Retinal pigment epithelial cell (primary cell): ENCODE data around the gene ZBTB46.
"Not testable (repeated sequence)": the region's sequence is repeated elsewhere in the genome, so short reads cannot be mapped to it uniquely, and the experiment has no call there.

Experiments used
- DNase-seq: peaks from one replicate; pipeline ENCODE4 v3.0.0-alpha.2; 2010; ENCODE audit warnings: low read depth
- H3K4me3 ChIP-seq: 2 replicates; pipeline ENCODE4 v1.5.1; 2011; ENCODE audit warnings: mild to moderate bottlenecking, low read length, control low read depth, moderate library complexity
- TF ChIP-seq, protein P1 (sequence below): conservative IDR thresholded peaks from 2 replicates; pipeline ENCODE4 v1.5.1; 2011; ENCODE audit warnings: low read depth, low read length, control low read depth, inconsistent platforms

The ZBTB46 gene

DNA sequence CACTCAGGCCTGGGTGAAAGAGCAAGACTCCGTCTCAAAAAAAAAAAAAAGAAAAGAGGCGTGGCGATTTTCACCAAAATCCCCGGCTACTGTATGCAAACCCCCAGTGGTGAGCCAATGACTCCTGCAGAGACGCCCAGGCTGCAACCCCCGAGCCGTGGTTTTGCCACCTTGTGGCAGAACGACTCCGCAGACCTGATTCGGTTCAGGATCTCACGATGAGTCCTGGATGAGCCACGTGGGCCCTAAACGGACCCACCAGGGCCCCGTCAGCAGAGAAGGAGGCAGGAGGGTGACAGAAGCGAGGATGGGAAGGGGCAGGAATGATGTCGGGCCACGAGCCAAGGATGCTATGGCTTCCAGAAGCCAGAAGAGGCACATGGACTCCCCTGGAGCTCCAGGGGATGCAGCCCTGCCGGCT, 49.0 kb downstream of the ZBTB46 start:
- H3K4me3 ChIP-seq, result no peak overlapping the region
- no peak for DNase-seq
- TF ChIP-seq, protein P1, sequence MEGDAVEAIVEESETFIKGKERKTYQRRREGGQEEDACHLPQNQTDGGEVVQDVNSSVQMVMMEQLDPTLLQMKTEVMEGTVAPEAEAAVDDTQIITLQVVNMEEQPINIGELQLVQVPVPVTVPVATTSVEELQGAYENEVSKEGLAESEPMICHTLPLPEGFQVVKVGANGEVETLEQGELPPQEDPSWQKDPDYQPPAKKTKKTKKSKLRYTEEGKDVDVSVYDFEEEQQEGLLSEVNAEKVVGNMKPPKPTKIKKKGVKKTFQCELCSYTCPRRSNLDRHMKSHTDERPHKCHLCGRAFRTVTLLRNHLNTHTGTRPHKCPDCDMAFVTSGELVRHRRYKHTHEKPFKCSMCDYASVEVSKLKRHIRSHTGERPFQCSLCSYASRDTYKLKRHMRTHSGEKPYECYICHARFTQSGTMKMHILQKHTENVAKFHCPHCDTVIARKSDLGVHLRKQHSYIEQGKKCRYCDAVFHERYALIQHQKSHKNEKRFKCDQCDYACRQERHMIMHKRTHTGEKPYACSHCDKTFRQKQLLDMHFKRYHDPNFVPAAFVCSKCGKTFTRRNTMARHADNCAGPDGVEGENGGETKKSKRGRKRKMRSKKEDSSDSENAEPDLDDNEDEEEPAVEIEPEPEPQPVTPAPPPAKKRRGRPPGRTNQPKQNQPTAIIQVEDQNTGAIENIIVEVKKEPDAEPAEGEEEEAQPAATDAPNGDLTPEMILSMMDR, result no peak

DNA sequence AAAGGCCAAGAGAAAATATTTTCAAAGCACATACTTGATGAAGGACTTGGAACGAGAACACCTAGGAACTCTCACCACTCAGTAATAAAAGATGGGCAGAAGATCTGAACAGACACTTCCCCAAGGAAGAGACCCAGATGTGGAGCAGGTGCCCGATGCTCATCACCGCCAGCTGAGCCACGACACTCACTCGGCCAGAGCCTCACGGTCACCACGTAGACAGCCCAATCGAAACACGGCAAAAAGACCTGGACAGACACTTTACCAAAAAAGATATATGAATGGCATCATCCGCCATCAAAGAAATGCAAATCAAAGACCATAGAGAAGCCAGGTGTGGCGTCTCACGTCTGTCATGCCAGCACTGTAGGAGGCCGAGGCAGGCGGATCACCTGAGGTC, 49.9 kb downstream of the ZBTB46 start:
- no peak overlapping the region for H3K4me3 ChIP-seq
- TF ChIP-seq, protein P1, result no peak
- DNase-seq, result no peak

DNA sequence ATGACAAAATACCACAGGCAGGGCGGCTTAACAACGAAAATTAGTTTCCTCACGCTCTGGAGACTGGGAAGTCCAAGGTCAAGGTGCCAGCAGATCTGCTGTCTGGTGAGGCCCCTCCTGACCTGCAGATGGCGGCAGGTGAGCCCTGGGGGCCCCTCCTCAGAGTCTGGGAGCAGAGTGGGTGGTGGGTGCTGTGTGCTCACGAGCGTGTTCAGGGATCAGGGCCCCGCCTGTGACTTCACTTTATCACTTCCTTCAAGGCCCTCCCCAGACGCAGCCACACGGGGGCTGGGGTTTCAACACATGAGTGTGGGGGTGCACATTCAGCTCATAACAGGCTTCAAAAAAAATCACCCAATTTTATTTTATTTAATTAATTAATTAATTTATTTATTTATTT, 52.2 kb downstream of the ZBTB46 start:
- TF ChIP-seq, protein P1, result no peak
- no peak for DNase-seq

DNA sequence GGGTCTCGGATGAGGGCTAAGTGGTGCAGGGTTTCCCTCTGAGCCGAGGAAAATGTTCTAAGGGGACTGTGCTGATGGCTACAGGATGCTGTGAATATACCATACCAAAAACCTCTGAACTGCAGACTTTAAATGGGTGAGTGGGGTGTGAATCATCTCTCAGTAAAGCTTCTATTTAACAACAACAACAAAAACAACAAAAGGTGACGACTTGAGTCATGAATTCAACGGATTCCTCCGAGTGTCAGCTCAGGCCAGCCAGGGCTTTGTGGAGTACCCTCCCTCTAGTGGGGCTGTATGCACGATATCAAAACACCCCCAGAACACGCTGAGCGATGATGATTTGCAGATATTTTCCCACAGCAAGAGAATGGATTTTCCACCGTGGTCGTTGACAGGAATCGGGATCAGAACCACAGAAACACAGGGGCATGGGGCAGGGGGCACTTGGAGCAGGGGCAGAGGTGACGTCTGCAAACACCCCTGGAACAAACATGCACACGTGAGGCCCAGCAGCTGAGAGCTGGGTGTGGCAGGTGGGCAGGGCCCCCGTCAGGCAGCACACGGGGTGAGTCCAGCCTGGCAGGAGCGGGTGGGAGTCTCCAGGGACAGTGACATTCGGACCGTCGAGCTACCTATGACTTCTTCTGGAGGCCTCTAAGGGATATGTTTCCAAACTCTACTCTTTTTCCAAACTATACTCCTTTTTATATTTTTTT, 52.9 kb downstream of the ZBTB46 start:
- H3K4me3 ChIP-seq, result no peak overlapping the region
- TF ChIP-seq, protein P1, result no peak

More for the DNA sequence above, 52.2 kb downstream of the ZBTB46 start:
- no peak overlapping the region for H3K4me3 ChIP-seq

DNA sequence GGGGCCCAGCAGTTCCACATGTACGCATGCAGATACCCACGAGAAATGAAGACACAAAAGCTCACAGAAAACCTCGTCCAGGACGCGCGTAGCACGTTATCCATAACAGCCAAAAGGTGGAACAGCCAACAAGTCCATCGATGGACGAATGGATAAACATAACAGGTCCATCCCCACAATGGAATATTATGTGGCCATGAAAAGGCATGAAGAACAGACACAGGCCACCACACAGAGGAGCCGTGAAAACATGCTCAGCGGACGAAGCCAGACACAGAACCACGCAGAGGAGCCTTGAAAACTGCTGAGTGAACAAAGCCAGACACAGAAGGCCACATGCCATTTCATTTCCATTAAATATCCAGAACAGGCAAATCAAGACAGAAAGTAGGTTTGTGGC, 53.5 kb downstream of the ZBTB46 start:
- no peak for DNase-seq
- TF ChIP-seq, protein P1, result no peak
- no peak overlapping the region for H3K4me3 ChIP-seq

More for the DNA sequence above, 52.9 kb downstream of the ZBTB46 start:
- no peak for DNase-seq

DNA sequence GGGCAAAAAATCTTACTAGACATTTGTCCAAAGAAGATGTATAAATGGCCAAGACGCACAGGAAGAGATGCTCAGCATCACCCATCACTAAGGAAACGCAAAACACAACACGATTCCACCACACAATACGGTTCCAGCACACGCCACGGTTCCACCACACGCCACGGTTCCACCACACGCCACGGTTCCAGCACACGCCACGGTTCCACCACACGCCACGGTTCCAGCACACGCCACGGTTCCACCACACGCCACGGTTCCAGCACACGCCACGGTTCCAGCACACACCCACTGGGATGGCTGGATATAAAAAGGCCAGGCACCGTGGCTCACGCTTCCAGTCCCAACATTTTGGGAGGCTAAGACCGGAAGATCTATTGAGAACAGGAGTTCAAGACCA, 54.2 kb downstream of the ZBTB46 start:
- H3K4me3 ChIP-seq, DNase-seq: not testable (repeated sequence)

DNA sequence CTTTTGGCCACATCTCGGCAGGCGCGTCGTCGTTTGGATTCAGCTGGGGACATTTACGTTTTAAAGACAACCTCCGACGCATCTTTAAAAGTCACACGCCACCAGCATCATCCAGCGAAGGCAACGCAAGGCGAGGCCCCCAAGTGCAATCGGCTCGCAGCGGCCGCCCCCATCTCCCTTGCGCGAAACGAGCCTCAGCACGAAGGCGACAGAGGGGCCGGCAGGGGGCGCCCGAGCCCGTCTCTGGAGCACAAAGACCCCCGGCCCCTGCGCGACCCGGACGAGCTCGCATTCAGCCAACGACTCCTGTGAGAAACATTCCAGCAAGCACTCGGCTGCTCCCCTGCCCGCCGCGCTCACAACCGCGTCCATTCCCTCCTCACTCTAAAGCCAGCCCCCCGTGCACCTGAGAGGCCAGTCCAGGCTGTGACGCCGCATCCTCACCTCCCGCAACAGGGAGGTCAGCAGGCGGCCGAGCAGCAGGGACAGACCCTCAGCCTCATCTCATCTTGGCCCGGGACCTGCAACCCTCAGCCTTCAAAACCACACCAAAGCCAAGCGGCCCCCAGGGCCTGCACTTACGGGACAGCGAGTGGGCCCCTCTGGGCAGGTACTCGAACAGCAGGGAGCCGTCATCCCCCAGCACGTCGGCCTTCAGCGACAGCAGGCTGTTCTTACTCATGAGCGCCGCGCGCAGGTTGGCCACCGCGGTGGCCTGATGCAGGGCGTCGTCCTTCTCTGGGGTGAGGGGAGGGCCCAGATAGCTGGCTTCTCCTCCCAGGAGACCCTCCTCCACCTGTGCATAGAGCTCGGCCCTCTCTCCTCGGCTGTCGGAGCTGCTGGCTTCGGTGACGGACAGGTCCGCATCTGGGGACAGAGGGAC, 55.7 kb downstream of the ZBTB46 start:
- peak overlapping the region; percentile 38 for H3K4me3 ChIP-seq
- TF ChIP-seq, protein P1, result peak; percentile 72
- DNase-seq, result no peak
